GM23338 (cell line): ENCODE measurements around the gene RAB1B. TPM values are rescaled to one million over a fixed set of nuclear protein-coding genes. Genes with fewer than 3 reads are reported as not detected.

Source experiments
- CTCF ChIP-seq, 2 experiments: fragments of 200-600 bp in 1 of 2; sonication (generic) in 1 of 2; conservative IDR thresholded peaks; 2 replicates each; pipeline versions ENCODE4 v1.5.1 to v1.6.1; 2016 to 2017; ENCODE audit warnings: antibody characterized with exemption in 2 of 2, low read depth in 2 of 2, mild to moderate bottlenecking in 2 of 2, moderate library complexity in 1 of 2
- EZH2 ChIP-seq: fragments of 200-600 bp; sonication (generic); IDR thresholded peaks from one replicate; pipeline ENCODE4 v1.8.0; 2017; ENCODE audit warnings: antibody characterized with exemption, mild to moderate bottlenecking, low read depth; ENCODE audit not compliant: unreplicated experiment
- EZH2phosphoT487 ChIP-seq: fragments of 200-600 bp; sonication (generic); IDR thresholded peaks from one replicate; pipeline ENCODE4 v1.8.1; 2018; ENCODE audit warnings: antibody characterized with exemption; ENCODE audit not compliant: unreplicated experiment
- JUNB ChIP-seq: IDR thresholded peaks from one replicate; pipeline ENCODE4 v1.6.1; 2016; ENCODE audit warnings: antibody characterized with exemption; ENCODE audit not compliant: unreplicated experiment
- NANOG ChIP-seq: IDR thresholded peaks from 2 replicates; pipeline ENCODE4 v1.6.1; 2016; ENCODE audit warnings: antibody characterized with exemption, borderline replicate concordance
- POLR2AphosphoS5 ChIP-seq: IDR thresholded peaks from 2 replicates; pipeline ENCODE4 v1.6.1; 2016; ENCODE audit warnings: antibody characterized with exemption, low read depth
- STAT1 ChIP-seq: IDR thresholded peaks from one replicate; pipeline ENCODE4 v1.6.1; 2016; ENCODE audit warnings: antibody characterized with exemption; ENCODE audit not compliant: unreplicated experiment
- ZNF114 ChIP-seq: fragments of 250-450 bp; sonication (Bioruptor Pico); IDR thresholded peaks from 2 replicates; pipeline ENCODE4 v1.5.0; 2020; ENCODE audit warnings: mild to moderate bottlenecking, moderate library complexity
- ZNF331 ChIP-seq: fragments of 250-450 bp; sonication (Bioruptor Pico); IDR thresholded peaks from 2 replicates; pipeline ENCODE4 v1.5.0; 2020; ENCODE audit warnings: low read depth, mild to moderate bottlenecking, moderate library complexity
- polyA plus RNA-seq: library from polyadenylated mRNA; unstranded; fragments of >200 nt; fragmentation: Nextera tagmentation; extraction: Ambion mirVana; gene quantifications from 2 replicates; pipeline ENCODE4 v1.2.1, GENCODE V29; 2016
- total RNA-seq: library from RNA; depleted of rRNA; stranded (reverse); fragments of >200 nt; shearing (Covaris generic); gene quantifications from 2 replicates; pipeline ENCODE4 v1.2.3, GENCODE V29; 2014
- TF ChIP-seq, protein P1 (sequence below): IDR thresholded peaks from 2 replicates; pipeline ENCODE4 v1.6.1; 2016; ENCODE audit warnings: antibody characterized with exemption
- TF ChIP-seq, protein P2 (sequence below): IDR thresholded peaks from one replicate; pipeline ENCODE4 v1.6.1; 2018; ENCODE audit warnings: antibody characterized with exemption; ENCODE audit not compliant: unreplicated experiment

RAB1B gene
- total and polyA plus RNA-seq, 2 experiments from 2014 or later: 30.5 to 92.7 TPM

DNA sequence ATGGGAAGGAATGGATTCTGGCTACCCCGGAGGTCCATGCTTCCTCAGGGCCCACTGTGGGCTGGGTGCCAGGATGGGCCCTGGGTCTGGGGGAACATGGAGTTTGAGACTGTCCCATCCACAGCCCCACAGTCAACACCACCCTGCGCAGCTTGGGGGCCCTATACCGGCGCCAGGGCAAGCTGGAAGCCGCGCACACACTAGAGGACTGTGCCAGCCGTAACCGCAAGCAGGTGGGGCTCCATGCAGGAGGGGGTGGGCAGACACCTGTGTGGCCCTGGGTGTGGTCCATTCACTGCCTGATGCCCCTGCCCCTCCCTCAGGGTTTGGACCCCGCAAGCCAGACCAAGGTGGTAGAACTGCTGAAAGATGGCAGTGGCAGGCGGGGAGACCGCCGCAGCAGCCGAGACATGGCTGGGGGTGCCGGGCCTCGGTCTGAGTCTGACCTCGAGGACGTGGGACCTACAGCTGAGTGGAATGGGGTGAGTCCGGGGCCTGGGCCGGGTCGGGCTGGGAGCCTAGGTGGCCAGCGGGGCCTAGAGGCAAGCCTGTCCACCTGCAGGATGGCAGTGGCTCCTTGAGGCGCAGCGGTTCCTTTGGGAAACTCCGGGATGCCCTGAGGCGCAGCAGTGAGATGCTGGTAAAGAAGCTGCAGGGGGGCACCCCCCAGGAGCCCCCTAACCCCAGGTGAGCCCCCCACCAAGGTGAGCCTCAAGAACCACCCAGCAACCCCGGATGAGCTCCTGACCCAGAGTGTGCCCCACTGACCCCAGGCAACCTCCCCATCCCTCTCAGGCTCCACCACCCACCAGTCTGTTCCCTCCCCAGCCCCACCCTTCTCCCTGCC lies 2.7 kb upstream of the RAB1B start (continued):
- TF ChIP-seq JUNB: no peak
- TF ChIP-seq ZNF331 (CRISPR knock-in tag): no peak
- TF ChIP-seq POLR2AphosphoS5: no peak
- no peak for TF ChIP-seq NANOG
- TF ChIP-seq EZH2phosphoT487: no peak
- TF ChIP-seq ZNF114: no peak
- no peak for TF ChIP-seq STAT1
- TF ChIP-seq, protein P1, sequence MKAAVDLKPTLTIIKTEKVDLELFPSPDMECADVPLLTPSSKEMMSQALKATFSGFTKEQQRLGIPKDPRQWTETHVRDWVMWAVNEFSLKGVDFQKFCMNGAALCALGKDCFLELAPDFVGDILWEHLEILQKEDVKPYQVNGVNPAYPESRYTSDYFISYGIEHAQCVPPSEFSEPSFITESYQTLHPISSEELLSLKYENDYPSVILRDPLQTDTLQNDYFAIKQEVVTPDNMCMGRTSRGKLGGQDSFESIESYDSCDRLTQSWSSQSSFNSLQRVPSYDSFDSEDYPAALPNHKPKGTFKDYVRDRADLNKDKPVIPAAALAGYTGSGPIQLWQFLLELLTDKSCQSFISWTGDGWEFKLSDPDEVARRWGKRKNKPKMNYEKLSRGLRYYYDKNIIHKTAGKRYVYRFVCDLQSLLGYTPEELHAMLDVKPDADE: no peak
- TF ChIP-seq, protein P2, sequence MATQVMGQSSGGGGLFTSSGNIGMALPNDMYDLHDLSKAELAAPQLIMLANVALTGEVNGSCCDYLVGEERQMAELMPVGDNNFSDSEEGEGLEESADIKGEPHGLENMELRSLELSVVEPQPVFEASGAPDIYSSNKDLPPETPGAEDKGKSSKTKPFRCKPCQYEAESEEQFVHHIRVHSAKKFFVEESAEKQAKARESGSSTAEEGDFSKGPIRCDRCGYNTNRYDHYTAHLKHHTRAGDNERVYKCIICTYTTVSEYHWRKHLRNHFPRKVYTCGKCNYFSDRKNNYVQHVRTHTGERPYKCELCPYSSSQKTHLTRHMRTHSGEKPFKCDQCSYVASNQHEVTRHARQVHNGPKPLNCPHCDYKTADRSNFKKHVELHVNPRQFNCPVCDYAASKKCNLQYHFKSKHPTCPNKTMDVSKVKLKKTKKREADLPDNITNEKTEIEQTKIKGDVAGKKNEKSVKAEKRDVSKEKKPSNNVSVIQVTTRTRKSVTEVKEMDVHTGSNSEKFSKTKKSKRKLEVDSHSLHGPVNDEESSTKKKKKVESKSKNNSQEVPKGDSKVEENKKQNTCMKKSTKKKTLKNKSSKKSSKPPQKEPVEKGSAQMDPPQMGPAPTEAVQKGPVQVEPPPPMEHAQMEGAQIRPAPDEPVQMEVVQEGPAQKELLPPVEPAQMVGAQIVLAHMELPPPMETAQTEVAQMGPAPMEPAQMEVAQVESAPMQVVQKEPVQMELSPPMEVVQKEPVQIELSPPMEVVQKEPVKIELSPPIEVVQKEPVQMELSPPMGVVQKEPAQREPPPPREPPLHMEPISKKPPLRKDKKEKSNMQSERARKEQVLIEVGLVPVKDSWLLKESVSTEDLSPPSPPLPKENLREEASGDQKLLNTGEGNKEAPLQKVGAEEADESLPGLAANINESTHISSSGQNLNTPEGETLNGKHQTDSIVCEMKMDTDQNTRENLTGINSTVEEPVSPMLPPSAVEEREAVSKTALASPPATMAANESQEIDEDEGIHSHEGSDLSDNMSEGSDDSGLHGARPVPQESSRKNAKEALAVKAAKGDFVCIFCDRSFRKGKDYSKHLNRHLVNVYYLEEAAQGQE: no peak
- no peak for TF ChIP-seq EZH2
- TF ChIP-seq CTCF (conservative IDR thresholded peaks at IDR 0.05; ENCODE audit: low read depth in 2 of 2): no peak
